IPS-18c (cell line): ENCODE data around the gene AGO3.
"Not testable (repeated sequence)": the region's sequence is repeated elsewhere in the genome, so short reads cannot be mapped to it uniquely, and the experiment has no call there.

Experiments used
- H3K4me3 ChIP-seq: 2 replicates; pipeline ENCODE4 v1.7.0; 2013; ENCODE audit warnings: low read depth, mild to moderate bottlenecking, low read length, moderate library complexity; ENCODE audit not compliant: insufficient read depth
- H3K9me3 ChIP-seq: one replicate; pipeline ENCODE4 v1.6.1; 2013; ENCODE audit warnings: mild to moderate bottlenecking, low read length, moderate library complexity; ENCODE audit not compliant: control insufficient read depth, insufficient read depth

Gene AGO3

DNA sequence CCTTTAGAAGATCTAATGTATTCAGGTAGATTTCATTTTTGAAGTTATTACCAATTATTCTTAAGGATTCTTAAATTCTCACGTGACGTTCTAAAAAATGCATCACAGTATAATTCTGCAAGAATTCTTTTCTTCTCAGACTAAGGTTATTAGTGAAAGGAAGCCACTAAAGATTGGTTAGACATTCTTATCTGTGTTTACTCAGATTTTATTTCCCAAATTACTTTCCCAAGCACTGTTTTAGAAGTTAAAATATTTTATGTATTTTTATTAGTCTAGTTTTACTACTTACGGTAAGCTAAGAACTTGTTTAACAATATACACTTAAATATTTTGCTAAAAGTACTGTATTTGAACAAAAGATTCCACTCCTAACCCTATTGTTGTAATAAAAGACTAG lies 28.4 kb downstream of the AGO3 start:
- Histone ChIP-seq H3K9me3 (no peaks in the 10 kb centered on the region), H3K4me3 (no peak overlapping the region)

DNA sequence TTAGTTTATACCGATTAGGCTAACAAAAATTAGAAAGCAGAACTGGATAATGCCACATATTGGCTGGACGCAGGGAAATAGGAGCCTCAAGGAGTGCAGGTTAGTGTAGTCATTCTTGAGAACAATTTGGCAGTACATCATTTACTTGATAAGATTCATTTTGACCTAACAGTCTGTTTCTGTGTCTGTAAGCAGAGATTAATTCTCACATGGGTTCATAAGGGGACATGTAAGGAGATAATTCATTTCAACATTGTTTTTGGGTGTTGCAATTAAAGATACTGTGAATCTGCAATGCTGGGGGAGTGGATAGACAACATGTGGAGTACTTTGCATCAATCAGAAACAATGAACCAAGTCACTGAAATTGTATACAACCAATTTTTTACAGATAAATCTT lies 32.0 kb downstream of the AGO3 start:
- Histone ChIP-seq H3K4me3 (no peak overlapping the region), H3K9me3 (no peaks in the 10 kb centered on the region)

DNA sequence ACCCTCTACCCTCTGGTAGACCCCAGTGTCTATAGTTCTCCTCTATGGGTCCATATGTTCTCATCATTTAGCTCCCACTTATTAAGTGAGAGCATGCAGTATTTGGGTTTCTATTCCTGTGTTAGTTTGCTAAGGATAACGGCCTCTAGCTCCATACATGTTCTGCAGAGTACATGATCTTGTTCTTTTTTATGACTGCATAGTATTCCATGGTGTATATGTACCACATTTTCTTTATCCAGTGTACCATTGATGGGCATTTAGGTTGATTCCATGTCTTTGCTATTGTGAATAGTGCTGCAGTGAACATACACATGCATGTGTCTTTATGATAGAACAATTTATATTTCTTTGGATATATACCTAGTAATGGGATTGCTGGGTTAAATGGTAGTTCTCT lies 33.4 kb downstream of the AGO3 start:
- H3K4me3 ChIP-seq, H3K9me3 ChIP-seq: not testable (repeated sequence)

DNA sequence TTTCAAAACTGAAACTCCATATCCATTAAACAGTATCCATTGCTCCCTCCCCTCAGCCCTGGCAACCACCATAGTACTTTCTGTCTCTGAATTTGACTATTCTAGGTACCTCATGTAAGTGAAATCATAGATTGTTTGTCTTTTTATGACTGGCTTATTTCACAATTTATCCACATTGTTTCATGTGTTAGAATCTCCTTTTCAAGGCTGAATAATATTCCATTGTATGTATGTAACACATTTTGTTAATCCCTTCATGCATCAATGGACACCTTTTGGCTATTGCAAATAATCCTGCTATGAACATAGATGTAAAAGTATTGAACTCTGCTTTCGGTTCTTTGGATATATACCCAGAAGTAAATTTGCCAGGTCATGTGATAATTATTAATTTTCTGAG lies 37.5 kb downstream of the AGO3 start:
- Histone ChIP-seq H3K4me3 (no peak overlapping the region), H3K9me3 (no peaks in the 10 kb centered on the region)

DNA sequence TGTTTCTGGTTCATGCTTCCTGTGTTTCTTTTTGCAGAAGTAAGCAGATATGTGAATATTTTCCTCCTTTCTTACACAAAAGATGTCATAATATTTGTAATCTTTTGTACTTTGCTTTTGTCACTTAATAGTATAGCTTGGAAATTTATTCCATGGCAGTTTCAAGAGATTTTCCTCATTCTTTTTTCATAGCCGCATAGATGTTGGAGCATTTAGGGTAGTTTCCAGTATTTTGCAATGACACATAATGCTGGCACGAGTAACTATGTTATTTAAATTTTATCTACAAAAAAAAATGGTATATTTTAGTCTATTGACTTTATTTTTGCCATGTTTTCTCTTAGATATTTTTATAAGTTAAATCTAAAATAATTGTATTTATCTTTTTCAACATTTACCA lies 40.7 kb downstream of the AGO3 start:
- Histone ChIP-seq H3K9me3 (no peaks in the 10 kb centered on the region), H3K4me3 (no peak overlapping the region)

DNA sequence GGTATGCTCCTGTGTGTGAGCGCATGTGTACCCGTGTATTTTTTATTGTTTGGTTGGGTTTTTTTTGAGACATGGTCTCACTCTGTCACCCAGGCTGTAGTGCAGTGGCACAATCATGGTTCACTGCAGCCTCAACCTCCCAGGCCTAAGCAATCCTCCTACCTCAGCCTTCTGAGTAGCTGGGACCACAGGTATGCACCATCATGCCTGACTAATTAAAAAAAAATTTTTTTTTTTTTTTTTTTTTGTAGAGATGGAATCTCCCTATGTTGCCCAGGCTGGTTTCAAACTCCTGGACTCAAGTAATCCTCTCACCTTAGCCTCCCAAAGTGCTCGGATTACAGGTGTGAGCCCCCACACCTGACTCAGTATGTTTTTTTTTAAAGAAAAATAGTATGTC lies 41.7 kb downstream of the AGO3 start:
- H3K9me3 ChIP-seq, H3K4me3 ChIP-seq: not testable (repeated sequence)

DNA sequence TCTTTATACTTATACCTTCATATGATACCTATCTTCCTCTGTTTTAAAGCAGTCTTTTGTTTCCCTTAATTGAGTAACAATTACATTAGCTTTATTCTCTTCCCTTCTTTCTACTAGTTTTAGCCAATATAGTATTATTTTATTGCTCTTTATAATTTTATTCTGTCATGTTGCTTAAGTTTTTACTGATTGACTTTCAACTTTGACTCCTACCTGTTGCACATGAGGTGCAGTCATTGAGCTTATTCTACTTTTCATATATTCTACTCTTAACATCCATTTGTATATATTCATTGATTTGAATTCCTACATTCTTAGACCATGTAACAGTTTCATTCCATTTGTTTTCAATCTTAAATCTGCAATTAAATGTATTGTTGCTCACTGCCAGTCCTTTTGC lies 49.2 kb downstream of the AGO3 start:
- H3K9me3 ChIP-seq: no peaks in the 10 kb centered on the region
- no peak overlapping the region for H3K4me3 ChIP-seq

DNA sequence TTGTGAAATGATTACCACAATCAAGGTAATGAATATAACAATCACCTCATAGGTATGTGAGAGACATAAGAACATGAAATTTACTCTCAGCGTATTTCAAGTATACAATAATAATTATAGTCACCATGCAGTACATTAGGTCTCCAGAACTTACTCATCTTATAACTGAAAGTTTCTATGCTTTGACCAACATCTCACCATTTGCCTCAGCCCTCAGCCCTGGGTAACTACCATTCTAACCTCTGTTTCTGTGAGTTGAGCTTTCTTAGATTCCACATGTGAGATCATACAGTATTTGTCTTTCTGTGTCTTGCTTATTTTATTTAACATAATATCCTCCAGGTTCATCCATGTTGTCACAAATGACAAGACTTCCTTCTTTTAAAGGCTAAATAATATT lies 57.3 kb downstream of the AGO3 start:
- H3K9me3 ChIP-seq: no peaks in the 10 kb centered on the region
- H3K4me3 ChIP-seq: no peak overlapping the region

DNA sequence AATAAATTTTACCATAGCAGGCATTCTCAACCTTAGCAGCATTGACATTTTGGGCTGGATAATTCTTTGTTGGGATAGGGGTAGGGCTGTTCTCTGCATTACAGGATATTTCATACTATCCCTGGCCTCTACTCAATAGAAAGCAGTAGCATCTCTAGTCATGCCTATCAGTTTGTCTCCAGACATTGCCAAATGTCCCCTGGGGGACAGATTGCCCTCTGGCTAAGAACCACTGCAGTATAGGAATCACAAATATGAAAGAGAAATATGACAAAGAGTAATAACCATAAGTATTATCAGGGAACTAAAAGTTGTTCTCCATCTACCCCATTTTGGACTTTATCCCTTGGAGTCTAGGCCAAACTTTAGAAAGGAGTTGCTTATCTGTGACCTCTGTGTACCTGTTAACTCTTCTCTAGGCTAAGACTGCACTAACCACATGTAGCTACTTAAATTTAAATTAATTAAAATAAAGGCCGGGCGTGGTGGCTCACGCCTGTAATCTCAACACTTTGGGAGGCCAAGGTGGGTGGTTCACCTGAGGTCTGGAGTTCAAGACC lies 76.1 kb downstream of the AGO3 start:
- no peak overlapping the region for H3K4me3 ChIP-seq

DNA sequence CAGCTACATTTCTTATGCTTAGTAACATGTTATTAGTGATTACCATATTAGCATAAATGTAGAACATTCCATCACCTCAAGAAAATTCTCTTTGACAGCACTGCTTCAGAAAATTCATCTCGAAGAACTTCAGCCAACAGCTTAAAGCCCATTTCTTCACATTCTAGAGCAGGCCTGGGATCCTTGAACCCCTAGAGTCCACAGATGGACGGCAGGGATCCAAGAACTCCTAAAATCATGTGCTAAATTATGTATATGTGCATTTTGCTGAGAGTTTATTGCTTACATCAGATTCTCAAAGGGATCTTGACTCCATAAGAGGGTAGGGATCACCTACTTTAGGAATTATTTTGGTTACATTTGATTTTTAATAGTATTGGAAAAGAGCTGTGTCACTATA lies 76.8 kb downstream of the AGO3 start:
- Histone ChIP-seq H3K9me3 (no peaks in the 10 kb centered on the region), H3K4me3 (no peak overlapping the region)

More for the DNA sequence above, 76.1 kb downstream of the AGO3 start:
- no peaks in the 10 kb centered on the region for H3K9me3 ChIP-seq

DNA sequence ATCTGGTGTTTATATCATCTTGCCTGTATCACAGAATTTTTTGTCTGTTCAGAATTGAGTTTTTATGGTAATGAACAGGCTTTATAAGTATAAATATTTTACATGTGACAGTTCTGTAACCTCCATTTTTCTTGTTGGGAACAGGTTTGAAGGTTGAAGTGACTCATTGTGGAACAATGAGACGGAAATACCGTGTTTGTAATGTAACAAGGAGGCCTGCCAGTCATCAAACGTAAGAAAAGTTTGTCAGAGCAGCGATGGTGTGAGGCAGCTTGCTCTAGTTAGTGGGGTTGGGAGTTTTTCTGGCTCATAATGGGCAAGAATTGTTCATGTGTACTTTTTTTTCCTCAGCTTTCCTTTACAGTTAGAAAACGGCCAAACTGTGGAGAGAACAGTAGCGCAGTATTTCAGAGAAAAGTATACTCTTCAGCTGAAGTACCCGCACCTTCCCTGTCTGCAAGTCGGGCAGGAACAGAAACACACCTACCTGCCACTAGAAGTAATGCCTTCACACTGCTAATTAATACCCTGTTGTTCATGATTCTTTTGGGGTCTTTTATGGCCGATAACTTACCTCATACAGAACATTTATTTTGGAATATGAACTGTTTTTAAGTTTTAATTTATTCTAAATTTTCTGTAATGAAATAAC lies 77.8 kb downstream of the AGO3 start:
- no peak overlapping the region for H3K4me3 ChIP-seq

DNA sequence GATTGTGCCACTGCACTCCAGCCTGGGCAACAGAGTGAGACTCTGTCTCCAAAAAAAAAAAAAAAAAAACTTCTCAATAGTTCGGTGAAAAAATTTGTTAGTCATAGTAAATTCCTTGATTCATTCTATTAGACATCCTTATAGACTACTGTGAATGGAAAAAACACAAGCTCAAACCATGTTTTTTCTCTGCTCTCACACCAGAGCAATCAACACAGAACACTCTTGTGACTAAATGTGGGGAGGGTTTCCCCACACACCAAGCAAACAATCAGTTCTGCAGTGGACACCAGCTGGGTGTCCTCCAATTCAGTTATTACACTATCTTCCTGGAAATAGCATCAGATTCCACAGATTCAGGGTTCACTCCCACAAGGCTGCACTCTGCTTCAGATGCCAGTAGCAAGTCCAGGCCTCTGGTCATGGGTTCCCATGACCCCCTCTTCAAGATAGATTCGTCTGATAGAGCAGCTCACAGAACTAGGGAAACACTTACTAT lies 83.9 kb downstream of the AGO3 start:
- no peaks in the 10 kb centered on the region for H3K9me3 ChIP-seq
- no peak overlapping the region for H3K4me3 ChIP-seq

More for the DNA sequence above, 77.8 kb downstream of the AGO3 start:
- H3K9me3 ChIP-seq: no peaks in the 10 kb centered on the region

DNA sequence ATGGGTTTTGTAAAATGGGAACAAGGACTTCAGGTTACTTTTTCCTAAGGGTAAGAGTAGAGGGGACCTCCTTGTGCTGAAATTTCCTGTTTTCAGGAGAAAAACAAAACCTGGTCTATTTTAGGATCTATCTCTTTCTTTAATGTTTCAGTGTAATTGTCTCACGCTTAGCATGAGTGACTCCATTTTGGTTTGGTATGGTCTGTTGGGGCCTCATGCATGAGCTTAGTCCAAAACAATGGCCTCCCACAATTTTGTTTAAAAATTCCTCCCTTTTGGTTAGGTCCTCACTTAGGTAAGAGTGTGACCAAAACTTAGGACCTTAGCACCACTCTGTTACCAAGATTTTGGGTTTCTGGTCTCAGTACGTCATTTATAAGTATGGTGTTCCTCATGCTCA lies 85.8 kb downstream of the AGO3 start:
- Histone ChIP-seq H3K9me3 (no peaks in the 10 kb centered on the region), H3K4me3 (no peak overlapping the region)

DNA sequence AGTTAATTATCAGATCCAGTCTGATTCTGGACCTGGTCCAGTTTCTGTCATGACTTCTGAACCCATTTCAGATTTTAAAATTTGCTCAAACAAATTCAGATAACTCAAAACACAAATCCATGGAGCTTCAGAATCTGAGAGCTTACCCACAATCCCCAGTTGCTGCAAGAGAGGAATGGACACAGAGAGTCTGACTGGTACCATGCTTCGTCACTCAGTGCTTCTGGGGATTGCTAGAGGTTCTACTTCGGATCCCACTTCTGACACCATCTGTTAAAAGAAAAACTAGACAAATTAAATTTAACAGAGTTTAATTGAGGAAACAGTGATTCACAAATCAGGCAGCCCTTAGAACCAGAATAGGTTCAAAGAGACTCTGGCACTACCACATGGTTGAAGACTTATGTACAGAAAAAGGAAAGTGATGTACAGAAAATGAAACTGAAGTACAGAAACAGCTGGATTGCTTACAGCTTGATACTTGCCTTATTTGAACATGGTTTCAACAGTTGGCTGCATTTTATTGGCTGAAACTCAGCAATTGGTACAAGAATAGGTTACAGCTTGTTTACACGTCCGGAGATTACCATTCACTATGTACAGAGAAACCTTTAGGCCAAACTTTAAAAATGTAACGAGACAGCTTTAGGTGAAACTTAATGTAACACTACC lies 92.3 kb downstream of the AGO3 start:
- no peaks in the 10 kb centered on the region for H3K9me3 ChIP-seq
- no peak overlapping the region for H3K4me3 ChIP-seq

DNA sequence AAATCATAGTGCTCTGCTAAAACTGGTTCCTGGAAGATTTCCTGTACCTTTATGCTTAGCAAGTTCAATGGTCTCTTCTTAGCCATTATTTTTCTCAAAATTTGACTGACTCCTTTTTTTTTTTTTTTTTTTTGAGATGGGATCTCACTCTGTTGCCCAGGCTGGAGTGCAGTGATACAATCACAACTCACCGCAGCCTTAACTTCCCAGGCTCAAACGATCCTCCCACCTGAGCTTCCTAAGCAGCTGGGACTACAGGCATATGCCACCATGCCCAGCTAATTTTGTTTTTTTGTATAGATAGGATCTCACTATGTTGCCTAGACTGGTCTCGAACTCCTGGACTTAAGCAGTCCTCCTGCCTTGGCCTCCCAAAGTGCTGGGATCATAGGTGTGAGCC lies 93.1 kb downstream of the AGO3 start:
- not testable (repeated sequence) for H3K9me3 ChIP-seq, H3K4me3 ChIP-seq

DNA sequence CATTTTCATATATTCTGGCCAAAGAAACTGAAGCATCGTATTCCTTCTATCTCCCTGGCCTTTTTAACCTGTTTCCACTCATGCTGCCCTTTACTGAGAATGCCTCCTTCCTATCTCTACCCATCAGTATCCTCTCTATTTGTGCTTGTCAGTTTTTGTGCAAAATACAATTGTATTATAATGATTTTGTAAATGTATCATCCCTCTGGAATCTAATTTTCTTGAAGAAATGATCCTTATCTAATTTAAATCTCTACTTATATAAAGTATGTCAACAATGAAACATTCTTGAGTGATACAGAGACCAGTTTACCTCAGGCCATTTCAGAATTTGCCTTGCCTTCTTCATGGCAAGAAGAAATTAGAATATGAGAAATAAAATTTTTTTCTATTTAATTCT lies 93.9 kb downstream of the AGO3 start:
- Histone ChIP-seq H3K4me3 (no peak overlapping the region), H3K9me3 (no peaks in the 10 kb centered on the region)

DNA sequence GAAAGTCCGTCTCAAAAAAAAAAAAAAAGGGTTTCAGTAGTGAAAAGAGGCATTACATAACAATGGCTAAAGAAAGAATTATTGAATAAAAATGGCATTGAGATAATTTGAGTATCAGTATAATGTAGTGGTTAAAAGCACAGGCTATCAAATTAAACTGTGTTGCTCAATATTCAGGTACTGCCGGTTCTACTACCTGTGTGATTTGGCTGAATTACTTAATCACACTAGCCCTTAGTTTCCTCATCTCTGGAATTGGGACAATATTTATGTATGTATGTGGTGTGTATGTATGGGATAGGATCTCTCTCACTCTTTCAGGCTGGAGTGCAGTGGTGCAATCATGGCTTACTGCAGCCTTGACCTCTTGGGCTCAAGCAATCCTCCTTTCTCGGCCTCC lies 96.9 kb downstream of the AGO3 start:
- Histone ChIP-seq H3K4me3 (no peak overlapping the region), H3K9me3 (no peaks in the 10 kb centered on the region)

DNA sequence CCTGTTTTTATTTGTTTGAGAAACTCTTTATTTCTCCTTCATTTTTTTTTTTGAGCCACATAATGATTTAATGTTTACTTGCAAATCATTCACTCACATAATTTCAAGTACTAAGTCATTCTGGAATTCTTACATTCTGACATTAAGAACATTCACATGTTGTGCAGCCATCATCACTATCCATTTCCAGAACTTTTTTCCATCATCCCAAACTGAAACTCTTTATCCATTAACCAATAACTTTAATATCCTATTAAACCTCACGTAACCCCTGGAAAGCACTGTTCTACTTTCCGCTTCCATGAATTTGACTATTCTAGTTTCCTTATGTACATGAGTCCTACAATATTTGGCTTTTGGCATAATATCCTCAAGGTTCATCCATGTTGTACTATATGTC lies 100.5 kb downstream of the AGO3 start:
- Histone ChIP-seq H3K4me3 (no peak overlapping the region), H3K9me3 (no peaks in the 10 kb centered on the region)
